Measurements from ENCODE around the gene TIAM2. TPM values are rescaled to one million over a fixed set of nuclear protein-coding genes. Genes with fewer than 3 reads are reported as not detected.

TIAM2 gene
- total and polyA plus RNA-seq, 10 of the 15 experiments (the other 5 are each of a cell fraction or from before 2014, with no cell fraction given): 1.1 to 10.5 (median 2.3) TPM

- H4K20me1 ChIP-seq (ENCODE audit: control insufficient read depth, insufficient read depth): no peaks in the 10 kb centered on the region
- in situ Hi-C loops (cut with MboI): no loop called here
- ATAC-seq (no peak), DNase-seq (ENCODE audit: low read depth, low spot score) (no peak), FAIRE-seq (no peak)
- no peaks in the 10 kb centered on the region for H3K9me3 ChIP-seq (replicated peaks; ENCODE audit: control insufficient read depth, insufficient read depth, low read length)
- ChIA-PET SMC1A (ENCODE audit: uncharacterized antibody, unreplicated experiment) (interaction anchor here (1.2 to 2.4 kb wide), 6 partner anchors 13 to 212 kb away, joined by 3 to 10 read pairs (median 4); no protein-coding TSS in a partner anchor), RAD21 (ENCODE audit: unreplicated experiment) (interaction anchor here (1.2 kb wide), 1 partner anchor 28 kb away, joined by 3 read pairs; no protein-coding TSS in a partner anchor), POLR2A (interaction anchor here (0.5 kb wide), 1 partner anchor 10 kb away, joined by 3 read pairs; no protein-coding TSS in a partner anchor), CTCF (interaction anchor here (1.2 to 2.7 kb wide), 5 partner anchors 8 to 97 kb away, joined by 3 to 13 read pairs (median 4); no protein-coding TSS in a partner anchor)
- no peak overlapping the region for H3K27ac ChIP-seq (ENCODE audit: control insufficient read depth, insufficient read depth)
- intact Hi-C loops (cut with micrococcal nuclease; ENCODE audit: unreplicated experiment): no loop called here
- no peak overlapping the region for H3K9ac ChIP-seq (ENCODE audit: control insufficient read depth, insufficient read depth, low read length)
- no TSS peak for BruUV-seq (replicated peaks)
- H3K36me3 ChIP-seq (ENCODE audit: control insufficient read depth in 2 of 2, insufficient read depth in 2 of 2, low read length in 1 of 2): peaks cover 5 to 18% of the 10 kb centered on the region in 2 experiments
- no peak for TF ChIP-seq SREBF1 (IDR thresholded peaks at IDR 0.05; ENCODE audit: low read length)
- TF ChIP-seq STAT3 (IDR thresholded peaks at IDR 0.05; ENCODE audit: low read depth, low read length): no peak
- no peak for TF ChIP-seq MTA2 (IDR thresholded peaks at IDR 0.05; ENCODE audit: low read depth)
- no peak for TF ChIP-seq SPI1 (IDR thresholded peaks at IDR 0.05; ENCODE audit: borderline replicate concordance, insufficient read depth, low read depth, low read length)
- no peak for TF ChIP-seq MTA3 (IDR thresholded peaks at IDR 0.05; ENCODE audit: borderline replicate concordance, low read length)
- TF ChIP-seq, protein P1, sequence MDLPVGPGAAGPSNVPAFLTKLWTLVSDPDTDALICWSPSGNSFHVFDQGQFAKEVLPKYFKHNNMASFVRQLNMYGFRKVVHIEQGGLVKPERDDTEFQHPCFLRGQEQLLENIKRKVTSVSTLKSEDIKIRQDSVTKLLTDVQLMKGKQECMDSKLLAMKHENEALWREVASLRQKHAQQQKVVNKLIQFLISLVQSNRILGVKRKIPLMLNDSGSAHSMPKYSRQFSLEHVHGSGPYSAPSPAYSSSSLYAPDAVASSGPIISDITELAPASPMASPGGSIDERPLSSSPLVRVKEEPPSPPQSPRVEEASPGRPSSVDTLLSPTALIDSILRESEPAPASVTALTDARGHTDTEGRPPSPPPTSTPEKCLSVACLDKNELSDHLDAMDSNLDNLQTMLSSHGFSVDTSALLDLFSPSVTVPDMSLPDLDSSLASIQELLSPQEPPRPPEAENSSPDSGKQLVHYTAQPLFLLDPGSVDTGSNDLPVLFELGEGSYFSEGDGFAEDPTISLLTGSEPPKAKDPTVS (IDR thresholded peaks at IDR 0.05; ENCODE audit: low read depth, low read length): no peak
- TF ChIP-seq ASH2L (IDR thresholded peaks at IDR 0.05; ENCODE audit: borderline replicate concordance, low read depth): no peak
- no peak for TF ChIP-seq CREM (IDR thresholded peaks at IDR 0.05; ENCODE audit: low read depth)
- 98% methylated on average over 10 of the region's 10 CpGs for WGBS (ENCODE audit: insufficient coverage, insufficient replicate concordance, low lambda C conversion rate, missing lambda C conversion rate)
- H3K4me1 ChIP-seq (ENCODE audit: control insufficient read depth, insufficient read depth, low read length): no peaks in the 10 kb centered on the region
- H2AFZ ChIP-seq (ENCODE audit: control insufficient read depth, low read depth, low read length): no peak overlapping the region
- no peaks in the 10 kb centered on the region; the same call in 1 of the 2 replicates for H3K79me2 ChIP-seq (ENCODE audit: control insufficient read depth, insufficient read depth, low read length)
- no peaks in the 10 kb centered on the region for H3K27me3 ChIP-seq (replicated peaks in 1 of 2; ENCODE audit: control insufficient read depth in 2 of 2, insufficient read depth in 2 of 2, low read length in 1 of 2)
- H3K4me2 ChIP-seq (ENCODE audit: control insufficient read depth, insufficient read depth): no peak overlapping the region
- no peak overlapping the region for H3K4me3 ChIP-seq
Measured at GRCh38 chr6:155275808-155276480, 280.8 kb downstream of the TIAM2 start.

All from GM12878 (cell line).